ENCODE data around the gene TELO2. TPM values are rescaled to one million over a fixed set of nuclear protein-coding genes. Genes with fewer than 3 reads are reported as not detected.

TELO2 gene
- total and polyA plus RNA-seq, 10 donors, result 28.5 to 110 (median 57.8) TPM

DNA sequence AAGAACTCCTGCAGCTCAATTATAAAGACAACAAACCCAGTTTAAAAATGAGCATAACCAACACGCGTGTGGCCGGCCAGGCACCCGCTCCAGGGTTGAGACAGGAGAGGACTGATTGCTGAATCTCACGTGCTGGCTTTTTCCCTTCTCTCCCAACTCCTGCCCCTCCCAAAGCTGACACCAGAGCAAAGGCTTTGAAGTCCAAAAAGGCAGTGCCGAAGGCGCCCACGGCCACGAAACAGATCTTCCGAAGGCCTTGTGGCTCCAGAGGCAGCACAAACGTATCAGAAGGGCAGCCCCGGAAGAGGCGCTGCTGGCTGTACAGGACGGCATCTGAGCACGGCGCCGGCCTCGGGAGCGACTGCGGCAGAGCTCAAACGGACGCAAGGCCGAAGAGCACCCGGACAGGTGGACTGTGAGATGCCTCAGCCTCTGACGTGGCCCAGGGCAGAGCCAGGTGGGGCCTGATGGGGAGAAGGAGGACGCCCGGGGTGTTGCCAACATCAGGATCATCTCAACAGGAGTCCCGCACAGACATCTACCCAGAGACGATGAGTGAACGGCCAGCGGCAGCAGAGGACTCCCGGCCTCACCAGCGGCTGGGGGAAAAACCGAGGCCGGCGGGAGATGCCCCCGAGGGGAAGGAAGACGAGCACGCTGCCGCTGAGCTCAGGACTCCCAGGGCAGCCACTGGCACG, 28.8 kb upstream of the TELO2 start:
- H3K4me1 ChIP-seq, result peaks cover 0 to 45% (median 8%) of the 10 kb centered on the region in 6 donors
- 92 to 96% (median 93%) methylated on average over 41 of the region's 41 CpGs for WGBS, 5 donors
- no peak overlapping the region for H3K4me3 ChIP-seq
- H3K9me3 ChIP-seq, result no peaks in the 10 kb centered on the region
- intact Hi-C loops (cut with DNase I; ENCODE audit: low total_unique reads), result no loop called here
- DNase-seq, result no peak
- TF ChIP-seq CTCF (IDR thresholded peaks at IDR 0.05 in 8 of 11, conservative IDR thresholded peaks at IDR 0.05 in 3 of 11) (no peak), POLR2A (IDR thresholded peaks at IDR 0.05) (no peak), POLR2AphosphoS5 (IDR thresholded peaks at IDR 0.05) (peak in 1 of 3 donors; percentile 16)
- peaks cover 0 to 67% (median 30%) of the 10 kb centered on the region in 6 donors for H3K36me3 ChIP-seq
- no peaks in the 10 kb centered on the region for H3K27me3 ChIP-seq (replicated peaks in 1 of 7)
- H3K27ac ChIP-seq, result no peak overlapping the region

GRCh38 chr16:1464894-1465566, 28.1 kb upstream of the TELO2 start:
- 91 to 95% (median 94%) methylated on average over 29 to 33 of the region's 33 CpGs for WGBS, 5 donors
- H3K9me3 ChIP-seq, result no peaks in the 10 kb centered on the region
- H3K27me3 ChIP-seq (replicated peaks in 1 of 7), result no peaks in the 10 kb centered on the region
- H3K36me3 ChIP-seq, result peaks cover 0 to 63% (median 30%) of the 10 kb centered on the region in 6 donors
- H3K4me3 ChIP-seq, result no peak overlapping the region
- H3K4me1 ChIP-seq, result peaks cover 0 to 48% (median 12%) of the 10 kb centered on the region in 6 donors
- intact Hi-C loops (cut with DNase I; ENCODE audit: low total_unique reads), result no loop called here
- TF ChIP-seq POLR2A (IDR thresholded peaks at IDR 0.05) (no peak), POLR2AphosphoS5 (IDR thresholded peaks at IDR 0.05) (no peak)
- no peak overlapping the region for H3K27ac ChIP-seq
- DNase-seq, result no peak

- TF ChIP-seq POLR2A (IDR thresholded peaks at IDR 0.05) (no peak), CTCF (IDR thresholded peaks at IDR 0.05 in 8 of 11, conservative IDR thresholded peaks at IDR 0.05 in 3 of 11) (no peak), POLR2AphosphoS5 (IDR thresholded peaks at IDR 0.05) (no peak)
- peaks cover 0 to 58% (median 25%) of the 10 kb centered on the region in 6 donors for H3K36me3 ChIP-seq
- 88 to 96% (median 92%) methylated on average over 6 to 13 of the region's 13 CpGs for WGBS, 5 donors
- H3K27me3 ChIP-seq (replicated peaks in 1 of 7), result no peaks in the 10 kb centered on the region
- no peak overlapping the region for H3K4me3 ChIP-seq
- no peaks in the 10 kb centered on the region for H3K9me3 ChIP-seq
- intact Hi-C loops (cut with DNase I; ENCODE audit: low total_unique reads), result no loop called here
- H3K4me1 ChIP-seq, result peaks cover 4 to 49% (median 17%) of the 10 kb centered on the region in 6 donors
- no peak for DNase-seq
- H3K27ac ChIP-seq, result no peak overlapping the region
Measured at GRCh38 chr16:1465567-1465915, 27.6 kb upstream of the TELO2 start.

DNA sequence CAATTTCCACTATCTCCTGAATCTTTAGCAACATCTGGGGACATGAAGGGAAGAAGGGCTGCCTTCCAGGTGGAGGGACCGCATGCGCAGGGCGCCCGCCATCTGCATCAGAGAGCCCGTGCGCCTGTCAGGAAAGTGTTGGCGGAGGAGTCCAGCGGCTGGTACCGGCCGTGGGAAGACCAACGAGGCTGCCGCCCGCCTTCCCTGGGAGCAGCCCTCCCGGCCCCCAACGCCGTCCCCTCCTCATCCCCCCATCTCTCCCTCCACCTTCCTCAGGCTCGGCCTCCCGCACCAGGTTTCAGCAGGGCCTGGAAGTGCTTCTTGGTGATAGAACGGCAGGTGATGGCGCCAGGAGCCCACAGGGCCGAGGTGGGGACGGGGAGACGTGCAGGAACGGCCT, 27.1 kb upstream of the TELO2 start:
- Histone ChIP-seq H3K27ac (no peak overlapping the region), H3K36me3 (peaks cover 0 to 53% (median 20%) of the 10 kb centered on the region in 6 donors), H3K9me3 (no peaks in the 10 kb centered on the region), H3K27me3 (replicated peaks in 1 of 7) (no peaks in the 10 kb centered on the region), H3K4me1 (peaks cover 8 to 55% (median 22%) of the 10 kb centered on the region in 6 donors), H3K4me3 (no peak overlapping the region)
- 86 to 96% (median 91%) methylated on average over 19 to 24 of the region's 24 CpGs for WGBS, 5 donors
- TF ChIP-seq POLR2AphosphoS5 (IDR thresholded peaks at IDR 0.05) (no peak), POLR2A (IDR thresholded peaks at IDR 0.05) (no peak), CTCF (IDR thresholded peaks at IDR 0.05 in 8 of 11, conservative IDR thresholded peaks at IDR 0.05 in 3 of 11) (no peak)
- intact Hi-C loops (cut with DNase I; ENCODE audit: low total_unique reads), result no loop called here
- DNase-seq, result no peak
